Neural progenitor cell (in vitro differentiated cells): ENCODE results near the gene RNPEPL1. TPM values are rescaled to one million over a fixed set of nuclear protein-coding genes. Genes with fewer than 3 reads are reported as not detected.

Source experiments
- DNase-seq: peaks from one replicate; pipeline ENCODE4 v3.0.0-alpha.2; 2016; ENCODE audit warnings: low spot score
- H2AFZ ChIP-seq: fragments of 200-600 bp; sonication (generic); replicated peaks from 2 replicates; pipeline ENCODE4 v1.6.1; 2016; ENCODE audit warnings: antibody characterized with exemption
- H3F3A ChIP-seq: fragments of 200-600 bp; sonication (generic); 2 replicates; pipeline ENCODE4 v1.6.1; 2016; ENCODE audit warnings: antibody characterized with exemption, low read depth
- H3K27ac ChIP-seq: fragments of 200-600 bp; sonication (generic); 2 replicates; pipeline ENCODE4 v1.5.1; 2016; ENCODE audit warnings: mild to moderate bottlenecking
- H3K27me3 ChIP-seq: fragments of 200-600 bp; sonication (generic); 2 replicates; pipeline ENCODE4 v1.6.1; 2016; ENCODE audit warnings: mild to moderate bottlenecking, moderate library complexity
- H3K36me3 ChIP-seq: fragments of 200-600 bp; sonication (generic); 2 replicates; pipeline ENCODE4 v1.5.1; 2016
- H3K4me1 ChIP-seq: fragments of 200-600 bp; sonication (generic); 2 replicates; pipeline ENCODE4 v1.6.1; 2016; ENCODE audit warnings: mixed run types
- H3K4me2 ChIP-seq: fragments of 200-600 bp; sonication (generic); 2 replicates; pipeline ENCODE4 v1.6.1; 2016
- H3K4me3 ChIP-seq: fragments of 200-600 bp; sonication (generic); 2 replicates; pipeline ENCODE4 v1.5.1; 2016
- H3K79me2 ChIP-seq: fragments of 200-600 bp; sonication (generic); 2 replicates; pipeline ENCODE4 v1.6.1; 2016; ENCODE audit warnings: low read depth
- H3K9ac ChIP-seq: fragments of 200-600 bp; sonication (generic); 2 replicates; pipeline ENCODE4 v1.6.1; 2016
- H3K9me3 ChIP-seq: fragments of 200-600 bp; sonication (generic); 2 replicates; pipeline ENCODE4 v1.5.1; 2016; ENCODE audit warnings: low read depth
- H4K20me1 ChIP-seq: fragments of 200-600 bp; sonication (generic); 2 replicates; pipeline ENCODE4 v1.6.1; 2016; ENCODE audit warnings: low read depth
- H3K27ac Mint-ChIP-seq: 3 replicates; pipeline ENCODE4 v1.8.0; 2021; ENCODE audit warnings: mixed read lengths
- H3K27me3 Mint-ChIP-seq: 2 replicates; pipeline ENCODE4 v1.8.0; 2022; ENCODE audit warnings: low read depth, mild to moderate bottlenecking, inconsistent platforms, moderate library complexity, mixed read lengths; ENCODE audit not compliant: insufficient read depth
- H3K36me3 Mint-ChIP-seq: 3 replicates; pipeline ENCODE4 v1.8.0; 2021; ENCODE audit warnings: mixed read lengths
- H3K4me1 Mint-ChIP-seq: 3 replicates; pipeline ENCODE4 v1.8.0; 2021; ENCODE audit warnings: mixed read lengths
- H3K4me3 Mint-ChIP-seq: 3 replicates; pipeline ENCODE4 v1.8.0; 2021; ENCODE audit warnings: mild to moderate bottlenecking, moderate library complexity, mixed read lengths
- H3K9me3 Mint-ChIP-seq: 3 replicates; pipeline ENCODE4 v1.8.0; 2020; ENCODE audit warnings: mixed read lengths
- EZH2 ChIP-seq: fragments of 200-600 bp; sonication (generic); IDR thresholded peaks from 2 replicates; pipeline ENCODE4 v1.6.1; 2017; ENCODE audit warnings: antibody characterized with exemption, mild to moderate bottlenecking, moderate library complexity
- EZH2phosphoT487 ChIP-seq: fragments of 200-600 bp; sonication (generic); IDR thresholded peaks from 2 replicates; pipeline ENCODE4 v1.6.1; 2017; ENCODE audit warnings: antibody characterized with exemption
- total RNA-seq: library from RNA; depleted of rRNA; stranded (reverse); fragments of >200 nt; gene quantifications from 2 replicates; pipeline ENCODE4 v1.2.3, GENCODE V29; 2015; ENCODE audit warnings: low replicate concordance
- TF ChIP-seq, protein P1 (sequence below): fragments of 200-600 bp; sonication (generic); IDR thresholded peaks from 2 replicates; pipeline ENCODE4 v1.5.1; 2017; ENCODE audit warnings: antibody characterized with exemption, mild to moderate bottlenecking

RNPEPL1 gene
- total RNA-seq, 1 donor from 2014 or later, result 2.7 TPM

DNA sequence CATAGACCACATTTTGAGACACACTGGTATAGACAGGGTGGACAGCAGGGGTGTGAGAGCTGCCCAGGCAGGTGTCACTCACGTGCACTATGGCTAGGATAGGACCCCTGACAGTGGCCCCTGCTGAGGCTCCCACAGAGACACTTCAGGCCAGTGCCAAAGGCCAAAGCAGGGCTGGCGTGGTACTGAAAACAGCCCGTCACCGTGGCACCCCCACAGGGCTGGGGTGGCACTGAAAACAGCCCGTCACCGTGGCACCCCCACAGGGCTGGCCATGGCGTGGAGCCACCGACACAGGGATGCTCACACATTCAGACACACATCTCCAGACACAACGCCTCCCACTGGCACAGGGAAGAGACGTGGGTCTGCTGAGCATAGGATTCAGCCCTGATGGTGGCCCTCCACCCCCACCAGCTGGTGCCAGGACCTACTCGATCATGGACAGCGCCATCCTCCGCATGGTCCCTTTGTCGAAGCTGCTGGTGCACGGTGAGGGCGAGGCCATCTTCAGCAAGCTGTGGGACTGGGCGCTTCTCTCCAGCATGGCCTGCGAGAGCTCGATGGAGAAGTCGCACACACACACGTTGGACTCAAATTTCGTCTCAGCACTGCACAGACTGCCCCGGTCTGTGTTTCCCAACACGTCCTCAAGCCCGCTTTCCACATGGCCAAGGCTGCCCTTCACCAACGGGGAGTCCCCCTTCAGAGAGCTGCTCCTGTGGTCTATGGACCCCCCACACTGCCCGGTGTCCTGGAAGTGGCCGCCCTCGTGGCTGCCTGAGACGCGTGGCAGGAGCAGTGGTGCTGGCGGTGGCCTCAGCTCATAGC lies 44.6 kb upstream of the RNPEPL1 start:
- TF ChIP-seq EZH2phosphoT487, result no peak
- TF ChIP-seq, protein P1, sequence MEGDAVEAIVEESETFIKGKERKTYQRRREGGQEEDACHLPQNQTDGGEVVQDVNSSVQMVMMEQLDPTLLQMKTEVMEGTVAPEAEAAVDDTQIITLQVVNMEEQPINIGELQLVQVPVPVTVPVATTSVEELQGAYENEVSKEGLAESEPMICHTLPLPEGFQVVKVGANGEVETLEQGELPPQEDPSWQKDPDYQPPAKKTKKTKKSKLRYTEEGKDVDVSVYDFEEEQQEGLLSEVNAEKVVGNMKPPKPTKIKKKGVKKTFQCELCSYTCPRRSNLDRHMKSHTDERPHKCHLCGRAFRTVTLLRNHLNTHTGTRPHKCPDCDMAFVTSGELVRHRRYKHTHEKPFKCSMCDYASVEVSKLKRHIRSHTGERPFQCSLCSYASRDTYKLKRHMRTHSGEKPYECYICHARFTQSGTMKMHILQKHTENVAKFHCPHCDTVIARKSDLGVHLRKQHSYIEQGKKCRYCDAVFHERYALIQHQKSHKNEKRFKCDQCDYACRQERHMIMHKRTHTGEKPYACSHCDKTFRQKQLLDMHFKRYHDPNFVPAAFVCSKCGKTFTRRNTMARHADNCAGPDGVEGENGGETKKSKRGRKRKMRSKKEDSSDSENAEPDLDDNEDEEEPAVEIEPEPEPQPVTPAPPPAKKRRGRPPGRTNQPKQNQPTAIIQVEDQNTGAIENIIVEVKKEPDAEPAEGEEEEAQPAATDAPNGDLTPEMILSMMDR, result no peak
- no peak for TF ChIP-seq EZH2
- Histone ChIP-seq H3K9me3 (no peaks in the 10 kb centered on the region), H3K27ac (no peak overlapping the region), H3F3A (peaks cover 4% of the 10 kb centered on the region), H2AFZ (no peak overlapping the region), H3K4me3 (no peak overlapping the region), H3K4me2 (no peak overlapping the region), H3K27me3 (peaks cover 26% of the 10 kb centered on the region), H3K9ac (no peak overlapping the region), H3K79me2 (no peaks in the 10 kb centered on the region), H3K36me3 (no peaks in the 10 kb centered on the region), H4K20me1 (no peaks in the 10 kb centered on the region), H3K4me1 (peaks cover 7% of the 10 kb centered on the region)
- Mint-ChIP-seq H3K27ac (no peak overlapping the region), H3K36me3 (peaks cover 49% of the 10 kb centered on the region), H3K4me3 (no peak overlapping the region), H3K9me3 (peaks cover 46% of the 10 kb centered on the region), H3K4me1 (peaks cover 4% of the 10 kb centered on the region), H3K27me3 (peaks cover 12% of the 10 kb centered on the region)
- no peak for DNase-seq

DNA sequence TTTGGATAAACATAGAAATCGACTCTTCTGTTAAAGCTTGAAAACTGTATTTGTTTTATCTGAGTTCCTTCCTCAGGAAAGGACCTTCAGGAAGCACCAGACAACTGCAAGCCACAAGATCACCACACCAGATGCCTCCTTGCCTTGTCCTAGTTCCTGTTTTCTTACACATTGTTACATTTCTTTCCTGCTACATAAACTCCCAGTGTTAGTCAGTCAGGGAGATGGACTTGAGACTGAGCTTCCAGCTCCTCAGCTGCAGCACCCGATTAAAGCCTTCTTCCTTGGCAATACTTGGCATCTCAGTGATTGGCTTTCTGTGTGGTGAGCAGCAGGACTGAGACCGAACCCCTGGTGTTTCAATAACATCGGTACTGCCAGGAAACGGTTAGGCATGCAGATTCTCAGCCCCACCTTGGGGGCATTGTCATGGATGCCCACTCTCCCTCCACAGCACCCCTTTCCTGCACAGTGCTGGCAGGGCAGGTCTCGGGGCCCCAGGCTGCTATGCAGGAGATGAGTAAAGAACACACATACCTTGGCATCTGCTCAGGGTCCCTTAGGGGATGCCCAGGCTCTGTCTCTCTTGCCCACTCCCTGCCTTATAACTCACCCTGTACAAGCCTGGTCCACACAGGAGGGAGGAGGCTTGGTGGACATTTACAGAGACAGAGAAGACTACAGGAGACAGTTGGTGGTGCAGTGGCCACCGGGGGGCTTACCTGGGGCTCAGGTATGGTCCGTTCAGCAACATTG lies 43.1 kb upstream of the RNPEPL1 start:
- H3K27ac Mint-ChIP-seq, result no peak overlapping the region
- H3K27me3 Mint-ChIP-seq, result peaks cover 10% of the 10 kb centered on the region
- Histone ChIP-seq H3K27ac (no peak overlapping the region), H3K9me3 (no peaks in the 10 kb centered on the region), H3K27me3 (peaks cover 11% of the 10 kb centered on the region), H3K9ac (no peak overlapping the region), H2AFZ (no peak overlapping the region), H3K36me3 (no peaks in the 10 kb centered on the region), H3K4me1 (no peaks in the 10 kb centered on the region), H4K20me1 (no peaks in the 10 kb centered on the region), H3K4me3 (no peak overlapping the region), H3K79me2 (no peaks in the 10 kb centered on the region), H3K4me2 (no peak overlapping the region), H3F3A (no peaks in the 10 kb centered on the region)
- TF ChIP-seq EZH2 (no peak), EZH2phosphoT487 (no peak)
- TF ChIP-seq, protein P1, result no peak
- H3K36me3 Mint-ChIP-seq, result peaks cover 54% of the 10 kb centered on the region
- DNase-seq, result no peak
- no peak overlapping the region for H3K4me3 Mint-ChIP-seq
- peaks cover 56% of the 10 kb centered on the region for H3K9me3 Mint-ChIP-seq
- peaks cover 4% of the 10 kb centered on the region for H3K4me1 Mint-ChIP-seq

DNA sequence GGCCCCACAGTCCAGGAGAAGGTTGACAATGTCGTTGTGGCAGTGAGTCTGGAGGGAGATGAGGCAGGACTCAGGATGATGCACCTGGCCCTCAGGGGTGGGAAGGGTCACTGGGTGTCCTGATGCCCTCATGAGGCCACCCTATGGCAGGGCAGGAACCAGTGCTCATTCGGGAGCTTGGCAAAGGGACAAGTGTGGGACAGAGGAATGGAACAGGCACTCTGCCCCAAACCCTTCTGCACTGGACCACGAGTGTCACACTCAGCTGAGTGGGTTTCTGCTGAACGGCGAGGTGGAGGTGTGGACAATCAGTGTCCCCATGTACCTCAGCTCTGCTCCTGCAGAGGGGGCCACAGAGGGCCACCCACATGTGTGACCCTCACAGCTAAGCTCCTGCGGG lies 42.5 kb upstream of the RNPEPL1 start:
- peaks cover 7% of the 10 kb centered on the region for H3K27me3 Mint-ChIP-seq
- Histone ChIP-seq H3F3A (no peaks in the 10 kb centered on the region), H3K36me3 (no peaks in the 10 kb centered on the region), H4K20me1 (no peaks in the 10 kb centered on the region), H3K27ac (no peak overlapping the region), H3K4me1 (no peaks in the 10 kb centered on the region), H3K4me2 (no peak overlapping the region), H3K9me3 (no peaks in the 10 kb centered on the region), H3K27me3 (peaks cover 4% of the 10 kb centered on the region), H3K9ac (no peak overlapping the region), H3K79me2 (no peaks in the 10 kb centered on the region), H3K4me3 (no peak overlapping the region), H2AFZ (no peak overlapping the region)
- no peak overlapping the region for H3K27ac Mint-ChIP-seq
- H3K4me1 Mint-ChIP-seq, result peaks cover under 1% of the 10 kb centered on the region
- peaks cover 53% of the 10 kb centered on the region for H3K36me3 Mint-ChIP-seq
- peaks cover 59% of the 10 kb centered on the region for H3K9me3 Mint-ChIP-seq
- no peak for DNase-seq
- H3K4me3 Mint-ChIP-seq, result no peak overlapping the region
- TF ChIP-seq EZH2phosphoT487, result no peak
- TF ChIP-seq EZH2, result no peak
- TF ChIP-seq, protein P1, result no peak
